GM13977 (cell line): Measurements from ENCODE around the gene CNTN1.

Experiments used
- DNase-seq: peaks from one replicate; pipeline ENCODE4 v3.0.0; 2012; ENCODE audit warnings: low spot score
- CTCF ChIP-seq: IDR thresholded peaks from 2 replicates; pipeline ENCODE4 v1.5.1; 2012; ENCODE audit warnings: mild to moderate bottlenecking, control low read depth; ENCODE audit not compliant: insufficient read depth; ENCODE audit errors: extremely low read depth, missing control alignments
- in situ Hi-C: fragments of 300-500 bp; cut with MboI; formaldehyde crosslinking; loops from one replicate; pipeline ENCODE4 v1.12.0; 2022; ENCODE audit warnings: low sequenced_read_pairs, low pct_unique_long_range_greater_than_20kb, mixed read lengths, inconsistent platforms; ENCODE audit not compliant: unreplicated experiment

Gene CNTN1

GRCh38 chr12:41089438-41089837 lies 397.2 kb downstream of the CNTN1 start:
- TF ChIP-seq CTCF = no peak

GRCh38 chr12:41092115-41092514 lies 399.9 kb downstream of the CNTN1 start:
- in situ Hi-C loops = no loop called here
- no peak for TF ChIP-seq CTCF
- DNase-seq = no peak

More at GRCh38 chr12:41089438-41089837, 397.2 kb downstream of the CNTN1 start:
- in situ Hi-C loops = no loop called here
- no peak for DNase-seq

- in situ Hi-C loops = no loop called here
- TF ChIP-seq CTCF = no peak
- no peak for DNase-seq
These were observed 404.6 kb downstream of the CNTN1 start for GRCh38 chr12:41096797-41097196.

GRCh38 chr12:41100572-41100971 lies 408.3 kb downstream of the CNTN1 start:
- in situ Hi-C loops = no loop called here
- DNase-seq = no peak
- no peak for TF ChIP-seq CTCF

GRCh38 chr12:41101806-41102205 lies 409.6 kb downstream of the CNTN1 start:
- in situ Hi-C loops = no loop called here
- DNase-seq = no peak
- TF ChIP-seq CTCF = no peak

GRCh38 chr12:41103614-41104013 lies 411.4 kb downstream of the CNTN1 start:
- DNase-seq = no peak
- TF ChIP-seq CTCF = no peak
- in situ Hi-C loops = no loop called here

- in situ Hi-C loops = no loop called here
- TF ChIP-seq CTCF = no peak
- DNase-seq = no peak
These were observed 414.1 kb downstream of the CNTN1 start for GRCh38 chr12:41106315-41106714.
